Measurements from ENCODE around the gene RSRC1.

Gene RSRC1

DNA sequence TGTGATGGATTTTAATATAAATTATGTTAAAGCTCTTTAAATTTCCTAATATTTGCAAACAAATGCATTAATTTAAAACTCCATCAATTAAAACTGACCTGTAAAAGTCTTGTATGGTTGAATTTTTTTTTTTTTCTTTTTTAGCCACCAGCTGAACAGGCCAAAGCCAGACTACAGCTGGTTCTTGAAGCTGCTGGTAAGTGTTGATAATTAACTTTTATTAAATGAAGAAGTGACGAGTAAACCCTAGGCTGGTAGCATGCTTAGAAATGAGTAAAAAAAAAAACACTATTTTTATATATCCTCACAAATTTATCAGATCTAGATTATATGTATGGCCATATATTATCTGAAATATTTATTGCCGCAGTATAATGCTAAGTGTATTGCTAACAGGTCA, 244.8 kb downstream of the RSRC1 start:
- Histone ChIP-seq H3K79me1 (ENCODE audit: low read depth, low read length) (no peaks in the 10 kb centered on the region), H2BK120ac (ENCODE audit: low read depth, low read length) (no peak overlapping the region), H4K8ac (ENCODE audit: low read depth, low read length) (no peak overlapping the region), H3K27ac (replicated peaks; ENCODE audit: low read length) (no peak overlapping the region), H3K9me3 (replicated peaks in 1 of 2; ENCODE audit: control insufficient read depth in 2 of 2, insufficient read depth in 1 of 2, low read depth in 1 of 2, low read length in 2 of 2) (no peaks in the 10 kb centered on the region), H3K4ac (ENCODE audit: low read length) (no peak overlapping the region), H3K4me1 (ENCODE audit: control insufficient read depth in 2 of 2, insufficient read depth in 1 of 2, low read depth in 1 of 2, low read length in 2 of 2) (no peaks in the 10 kb centered on the region), H2AK5ac (ENCODE audit: low read depth, low read length) (no peak overlapping the region), H3K14ac (ENCODE audit: low read length) (no peak overlapping the region), H2BK15ac (ENCODE audit: low read length) (no peak overlapping the region), H3K23ac (ENCODE audit: low read depth, low read length, poor library complexity) (no peak overlapping the region), H4K91ac (ENCODE audit: low read depth, low read length, poor library complexity) (no peak overlapping the region), H2BK5ac (ENCODE audit: low read length) (no peak overlapping the region), H3K36me3 (replicated peaks in 1 of 2; ENCODE audit: control insufficient read depth in 2 of 2, insufficient read depth in 2 of 2, low read length in 2 of 2) (no peaks in the 10 kb centered on the region), H2BK12ac (ENCODE audit: low read length) (no peak overlapping the region), H3K4me3 (ENCODE audit: low read length in 2 of 2) (no peak overlapping the region), H2AFZ (ENCODE audit: low read length) (no peak overlapping the region), H3K18ac (ENCODE audit: low read length) (no peak overlapping the region), H3K4me2 (ENCODE audit: insufficient read depth, low read length, poor library complexity, severe bottlenecking) (no peak overlapping the region), H3K27me3 (ENCODE audit: control insufficient read depth in 3 of 3, insufficient read depth in 3 of 3, low read depth in 1 of 3, low read length in 3 of 3) (no peaks in the 10 kb centered on the region), H3K9ac (ENCODE audit: low read depth, low read length, poor library complexity) (no peak overlapping the region)
- DNase-seq (ENCODE audit: low spot score) = no peak
- no CpG with 5 or more reads among the region's 2 CpGs for WGBS, 2 donors (ENCODE audit: extremely low coverage in 2 of 2, insufficient read length in 2 of 2, insufficient replicate concordance in 1 of 2)

DNA sequence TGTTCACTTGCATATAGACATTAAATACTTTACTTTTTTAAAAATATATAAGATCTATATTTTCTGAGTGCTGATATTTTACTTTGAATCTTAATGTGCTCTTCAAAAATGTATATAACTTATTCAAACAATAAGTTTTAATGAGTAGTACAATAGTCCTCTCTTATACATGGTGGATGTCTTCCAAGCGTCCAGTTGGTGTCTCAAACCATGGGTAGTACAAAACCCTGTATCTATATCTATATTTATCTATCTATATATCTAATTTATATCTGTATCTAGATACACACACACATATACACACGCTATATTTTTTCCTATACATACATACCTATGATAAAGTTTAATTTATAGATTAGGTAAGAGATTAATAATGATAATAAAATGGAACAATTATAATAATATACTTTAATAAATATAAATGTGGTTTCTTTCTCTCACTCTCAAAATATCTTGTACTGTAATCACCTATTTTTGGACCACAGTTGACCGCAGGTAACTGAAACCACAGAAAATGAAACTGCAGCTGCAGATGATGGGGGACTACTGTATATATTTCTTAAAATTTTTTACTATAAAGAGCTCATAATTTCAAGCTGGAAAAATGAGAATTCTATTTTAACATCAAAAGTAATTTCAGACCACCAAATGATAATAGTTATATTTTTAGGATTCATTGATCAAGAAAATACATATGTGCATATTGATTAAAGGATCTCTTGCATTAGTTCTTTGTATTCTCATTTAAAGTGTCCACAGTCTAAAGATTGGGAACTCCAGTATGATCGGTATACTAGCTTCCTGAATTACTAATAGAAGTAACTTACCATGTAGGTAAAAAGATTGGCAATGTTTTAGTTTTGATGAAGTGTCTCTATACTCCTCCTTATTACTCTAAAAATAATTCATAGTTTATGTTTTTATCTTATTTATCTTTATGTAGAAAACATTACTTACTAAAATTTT, 246.0 kb downstream of the RSRC1 start:
- no peak overlapping the region for H3K23ac ChIP-seq (ENCODE audit: low read depth, low read length, poor library complexity)
- H4K8ac ChIP-seq (ENCODE audit: low read depth, low read length) = no peak overlapping the region
- no peak overlapping the region for H3K4me2 ChIP-seq (ENCODE audit: insufficient read depth, low read length, poor library complexity, severe bottlenecking)
- H3K9ac ChIP-seq (ENCODE audit: low read depth, low read length, poor library complexity) = no peak overlapping the region
- no CpG with 5 or more reads among the region's 4 CpGs for WGBS, 2 donors (ENCODE audit: extremely low coverage in 2 of 2, insufficient read length in 2 of 2, insufficient replicate concordance in 1 of 2)
- no peak overlapping the region for H3K27ac ChIP-seq (replicated peaks; ENCODE audit: low read length)
- H2AK5ac ChIP-seq (ENCODE audit: low read depth, low read length) = no peak overlapping the region
- H2AFZ ChIP-seq (ENCODE audit: low read length) = no peak overlapping the region
- H3K79me1 ChIP-seq (ENCODE audit: low read depth, low read length) = no peaks in the 10 kb centered on the region
- DNase-seq (ENCODE audit: low spot score) = no peak
- H3K27me3 ChIP-seq (ENCODE audit: control insufficient read depth in 3 of 3, insufficient read depth in 3 of 3, low read depth in 1 of 3, low read length in 3 of 3) = no peaks in the 10 kb centered on the region
- no peak overlapping the region for H2BK120ac ChIP-seq (ENCODE audit: low read depth, low read length)
- no peak overlapping the region for H3K4ac ChIP-seq (ENCODE audit: low read length)
- H3K36me3 ChIP-seq (replicated peaks in 1 of 2; ENCODE audit: control insufficient read depth in 2 of 2, insufficient read depth in 2 of 2, low read length in 2 of 2) = no peaks in the 10 kb centered on the region
- H3K9me3 ChIP-seq (replicated peaks in 1 of 2; ENCODE audit: control insufficient read depth in 2 of 2, insufficient read depth in 1 of 2, low read depth in 1 of 2, low read length in 2 of 2) = no peaks in the 10 kb centered on the region
- no peak overlapping the region for H3K4me3 ChIP-seq (ENCODE audit: low read length in 2 of 2)
- H2BK15ac ChIP-seq (ENCODE audit: low read length) = no peak overlapping the region
- H2BK12ac ChIP-seq (ENCODE audit: low read length) = no peak overlapping the region
- no peak overlapping the region for H3K18ac ChIP-seq (ENCODE audit: low read length)
- no peak overlapping the region for H4K91ac ChIP-seq (ENCODE audit: low read depth, low read length, poor library complexity)
- H2BK5ac ChIP-seq (ENCODE audit: low read length) = no peak overlapping the region
- H3K14ac ChIP-seq (ENCODE audit: low read length) = no peak overlapping the region
- no peaks in the 10 kb centered on the region for H3K4me1 ChIP-seq (ENCODE audit: control insufficient read depth in 2 of 2, insufficient read depth in 1 of 2, low read depth in 1 of 2, low read length in 2 of 2)

DNA sequence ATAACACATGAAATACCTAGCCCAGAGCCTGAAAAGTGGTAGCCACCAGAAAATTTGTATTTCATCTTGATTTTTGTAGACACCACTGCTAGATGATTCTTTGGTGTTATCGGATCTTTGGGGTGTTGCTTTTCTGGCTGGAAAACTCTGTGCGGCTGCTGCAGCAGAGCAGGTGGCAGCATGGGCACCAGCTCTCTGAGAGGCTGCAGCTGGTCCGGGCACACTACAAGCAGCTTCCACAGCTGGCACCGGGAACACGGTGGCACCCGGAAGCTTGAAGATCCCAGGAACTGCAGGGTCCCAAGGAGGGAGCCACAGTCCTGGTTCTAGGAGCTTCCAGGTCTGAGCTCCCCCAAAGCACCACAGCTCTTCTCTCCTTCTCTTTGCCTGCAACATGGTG, 249.4 kb downstream of the RSRC1 start:
- Histone ChIP-seq H3K18ac (ENCODE audit: low read length) (no peak overlapping the region), H3K4me2 (ENCODE audit: insufficient read depth, low read length, poor library complexity, severe bottlenecking) (no peak overlapping the region), H2AK5ac (ENCODE audit: low read depth, low read length) (no peak overlapping the region), H3K4ac (ENCODE audit: low read length) (no peak overlapping the region), H3K23ac (ENCODE audit: low read depth, low read length, poor library complexity) (no peak overlapping the region), H2BK15ac (ENCODE audit: low read length) (no peak overlapping the region), H3K36me3 (replicated peaks in 1 of 2; ENCODE audit: control insufficient read depth in 2 of 2, insufficient read depth in 2 of 2, low read length in 2 of 2) (no peaks in the 10 kb centered on the region), H2AFZ (ENCODE audit: low read length) (no peak overlapping the region), H2BK5ac (ENCODE audit: low read length) (no peak overlapping the region), H3K79me1 (ENCODE audit: low read depth, low read length) (no peaks in the 10 kb centered on the region), H4K8ac (ENCODE audit: low read depth, low read length) (no peak overlapping the region), H4K91ac (ENCODE audit: low read depth, low read length, poor library complexity) (no peak overlapping the region), H3K9ac (ENCODE audit: low read depth, low read length, poor library complexity) (no peak overlapping the region), H3K4me3 (ENCODE audit: low read length in 2 of 2) (no peak overlapping the region), H3K27ac (replicated peaks; ENCODE audit: low read length) (no peak overlapping the region), H3K14ac (ENCODE audit: low read length) (no peak overlapping the region), H3K9me3 (replicated peaks in 1 of 2; ENCODE audit: control insufficient read depth in 2 of 2, insufficient read depth in 1 of 2, low read depth in 1 of 2, low read length in 2 of 2) (no peaks in the 10 kb centered on the region), H3K27me3 (ENCODE audit: control insufficient read depth in 3 of 3, insufficient read depth in 3 of 3, low read depth in 1 of 3, low read length in 3 of 3) (no peaks in the 10 kb centered on the region), H3K4me1 (ENCODE audit: control insufficient read depth in 2 of 2, insufficient read depth in 1 of 2, low read depth in 1 of 2, low read length in 2 of 2) (no peaks in the 10 kb centered on the region), H2BK12ac (ENCODE audit: low read length) (no peak overlapping the region), H2BK120ac (ENCODE audit: low read depth, low read length) (no peak overlapping the region)
- no peak for DNase-seq (ENCODE audit: low spot score)
- WGBS, 2 donors (ENCODE audit: extremely low coverage in 2 of 2, insufficient read length in 2 of 2, insufficient replicate concordance in 1 of 2) = no CpG with 5 or more reads among the region's 6 CpGs

DNA sequence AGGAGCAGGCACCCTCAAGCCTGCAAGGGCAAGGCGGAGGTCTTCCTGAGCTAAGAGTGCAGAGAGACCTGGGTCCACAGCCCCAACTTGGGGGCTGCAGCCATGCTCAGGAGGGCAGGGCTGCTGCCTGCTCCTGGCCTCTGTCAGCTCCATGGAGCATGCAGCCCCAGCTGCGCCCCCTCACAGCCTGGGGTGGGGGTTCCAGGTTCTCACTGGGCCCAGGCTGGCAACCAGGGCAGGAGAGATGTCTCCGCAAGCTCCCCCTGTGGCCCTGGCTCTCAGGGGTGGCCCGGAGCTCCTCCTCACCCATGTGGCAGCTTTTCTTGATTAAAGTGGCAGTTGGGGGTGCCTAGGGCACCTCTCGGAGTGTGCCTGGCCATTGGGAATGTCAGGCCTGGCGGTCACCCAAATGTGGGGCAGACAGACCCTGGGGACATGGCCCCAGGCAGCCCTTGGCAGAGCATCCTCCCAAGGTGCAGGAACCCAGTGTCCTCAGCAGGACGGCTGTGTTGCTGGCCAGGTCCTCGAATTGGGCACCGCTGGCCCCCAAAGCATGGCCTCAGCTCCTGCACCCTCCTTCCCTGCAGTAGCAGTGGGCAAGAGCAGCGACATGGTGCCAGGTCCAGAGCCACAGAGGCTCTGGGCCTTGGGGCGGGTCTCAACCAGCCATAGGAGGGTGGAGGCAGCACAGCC, 251.0 kb downstream of the RSRC1 start:
- Histone ChIP-seq H3K9ac (ENCODE audit: low read depth, low read length, poor library complexity) (peak overlapping the region; percentile 70), H2BK120ac (ENCODE audit: low read depth, low read length) (no peak overlapping the region), H3K9me3 (replicated peaks in 1 of 2; ENCODE audit: control insufficient read depth in 2 of 2, insufficient read depth in 1 of 2, low read depth in 1 of 2, low read length in 2 of 2) (no peaks in the 10 kb centered on the region), H4K91ac (ENCODE audit: low read depth, low read length, poor library complexity) (peak overlapping the region; percentile 30), H3K4me1 (ENCODE audit: control insufficient read depth in 2 of 2, insufficient read depth in 1 of 2, low read depth in 1 of 2, low read length in 2 of 2) (no peaks in the 10 kb centered on the region), H3K23ac (ENCODE audit: low read depth, low read length, poor library complexity) (no peak overlapping the region), H3K4me2 (ENCODE audit: insufficient read depth, low read length, poor library complexity, severe bottlenecking) (no peak overlapping the region), H2BK15ac (ENCODE audit: low read length) (no peak overlapping the region), H3K36me3 (replicated peaks in 1 of 2; ENCODE audit: control insufficient read depth in 2 of 2, insufficient read depth in 2 of 2, low read length in 2 of 2) (no peaks in the 10 kb centered on the region), H3K79me1 (ENCODE audit: low read depth, low read length) (no peaks in the 10 kb centered on the region), H3K14ac (ENCODE audit: low read length) (no peak overlapping the region), H2BK12ac (ENCODE audit: low read length) (no peak overlapping the region), H3K4me3 (ENCODE audit: low read length in 2 of 2) (no peak overlapping the region), H4K8ac (ENCODE audit: low read depth, low read length) (peak overlapping the region; percentile 82), H3K18ac (ENCODE audit: low read length) (peak overlapping the region; percentile 59), H3K4ac (ENCODE audit: low read length) (no peak overlapping the region), H3K27ac (replicated peaks; ENCODE audit: low read length) (no peak overlapping the region), H2AFZ (ENCODE audit: low read length) (no peak overlapping the region), H2BK5ac (ENCODE audit: low read length) (no peak overlapping the region), H2AK5ac (ENCODE audit: low read depth, low read length) (peak overlapping the region; percentile 81), H3K27me3 (ENCODE audit: control insufficient read depth in 3 of 3, insufficient read depth in 3 of 3, low read depth in 1 of 3, low read length in 3 of 3) (no peaks in the 10 kb centered on the region)
- WGBS, 2 donors (ENCODE audit: extremely low coverage in 2 of 2, insufficient read length in 2 of 2, insufficient replicate concordance in 1 of 2) = no CpG with 5 or more reads among the region's 11 CpGs
- DNase-seq (ENCODE audit: low spot score) = no peak

All from neuronal stem cell (in vitro differentiated cells).